ENCODE results near the gene EFNA2. TPM values are rescaled to one million over a fixed set of nuclear protein-coding genes. Genes with fewer than 3 reads are reported as not detected.

Gene EFNA2
- total and polyA plus RNA-seq, 5 experiments from 2014 or later, result not detected

DNA sequence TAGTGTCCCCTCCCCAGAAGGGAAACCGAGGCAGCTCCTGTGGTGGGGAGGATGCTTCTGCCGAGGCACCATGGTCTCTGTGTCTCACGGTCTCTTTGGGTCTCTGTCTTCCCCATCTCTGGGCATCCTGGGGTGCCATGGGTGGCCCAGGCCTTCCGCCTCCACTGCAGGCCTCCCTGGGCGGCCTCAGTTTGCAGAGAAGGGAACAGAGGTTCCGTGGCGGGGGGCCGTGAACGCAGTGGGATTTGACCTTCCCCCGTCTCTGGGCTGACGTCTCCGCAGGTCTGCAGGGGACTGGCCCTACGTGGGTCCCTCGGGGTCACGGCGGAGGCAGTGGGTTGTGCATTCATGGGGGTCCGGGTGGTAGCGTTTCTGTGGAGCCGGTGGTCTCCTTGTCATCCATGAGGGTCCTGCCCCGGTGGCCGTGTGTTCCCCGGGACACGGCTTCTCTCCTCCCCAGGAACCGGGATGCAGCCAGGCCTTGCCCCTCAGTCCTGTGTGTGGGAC is 4.6 kb downstream of the EFNA2 start:
- Mint-ChIP-seq H3K36me3 (no peaks in the 10 kb centered on the region), H3K4me3 (no peak overlapping the region), H3K9me3 (no peaks in the 10 kb centered on the region), H3K27ac (no peak overlapping the region), H3K4me1 (peaks cover 3 to 12% (median 8%) of the 10 kb centered on the region in 4 donors), H3K27me3 (peaks cover 3 to 54% (median 23%) of the 10 kb centered on the region in 5 donors)
- POLR2A ChIA-PET, result interaction anchor here (0.6 kb wide), 1 partner anchor 251 kb away, joined by 7 read pairs; no protein-coding TSS in a partner anchor
- no peak for ATAC-seq
- no peak for DNase-seq

DNA sequence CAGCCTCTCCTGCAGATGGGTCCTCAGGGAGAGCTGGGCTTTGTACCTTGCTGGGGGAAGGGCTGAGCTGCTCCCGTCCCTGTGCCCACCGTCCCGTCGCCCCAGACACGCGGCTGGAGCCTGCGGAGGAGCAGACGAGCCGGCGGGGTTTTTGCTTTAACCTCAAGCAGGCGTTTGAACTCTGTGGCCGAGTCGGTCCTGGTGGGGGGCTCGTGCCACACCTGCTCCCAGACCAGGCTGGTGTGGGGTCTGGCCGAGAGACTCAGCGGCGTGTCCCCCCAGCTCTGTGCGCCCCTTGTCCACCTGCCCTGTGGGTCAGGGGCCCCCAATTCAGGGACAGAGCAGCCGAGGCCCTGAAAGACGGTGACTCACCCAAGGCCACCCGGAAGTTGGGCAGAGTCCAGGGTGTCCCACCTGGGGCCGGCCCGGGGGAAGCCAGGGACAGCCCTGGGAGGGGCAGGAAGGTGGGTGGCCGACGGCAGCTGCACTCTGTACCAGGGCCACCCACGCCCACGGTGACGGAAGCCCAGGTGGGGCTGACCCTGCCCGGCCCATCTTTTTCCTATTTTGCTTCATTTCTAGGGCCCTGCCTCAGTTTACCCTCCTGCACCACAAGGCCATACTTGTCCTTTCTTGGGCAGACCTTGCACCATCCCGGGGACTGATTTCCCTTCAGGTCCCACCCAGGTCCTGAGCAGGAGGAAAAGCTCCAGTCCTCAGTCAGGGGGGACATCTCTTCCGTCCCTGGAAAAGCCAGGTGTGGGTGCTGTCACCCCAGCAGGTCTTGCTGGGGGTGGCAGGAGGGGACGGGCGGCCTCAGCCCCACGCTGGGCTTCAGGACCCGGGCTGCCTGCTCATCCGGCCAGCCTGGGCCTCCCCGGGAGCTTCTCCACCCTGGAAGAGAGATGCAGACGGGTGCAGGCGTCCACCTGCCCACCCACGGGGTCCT is 5.3 kb downstream of the EFNA2 start:
- ATAC-seq (no peak), DNase-seq (no peak)
- POLR2A ChIA-PET, result interaction anchor here (0.6 kb wide), 1 partner anchor 250 kb away, joined by 7 read pairs; no protein-coding TSS in a partner anchor
- H3K27me3 Mint-ChIP-seq, result peaks cover 3 to 56% (median 23%) of the 10 kb centered on the region in 5 donors
- no peak overlapping the region for H3K4me3 Mint-ChIP-seq
- H3K4me1 Mint-ChIP-seq, result peaks cover 4 to 12% (median 9%) of the 10 kb centered on the region in 4 donors
- no peaks in the 10 kb centered on the region for H3K36me3 Mint-ChIP-seq
- H3K27ac Mint-ChIP-seq, result no peak overlapping the region
- H3K9me3 Mint-ChIP-seq, result no peaks in the 10 kb centered on the region

- Mint-ChIP-seq H3K9me3 (no peaks in the 10 kb centered on the region), H3K4me1 (peaks cover 2 to 9% (median 4%) of the 10 kb centered on the region in 4 donors), H3K27ac (no peak overlapping the region), H3K36me3 (no peaks in the 10 kb centered on the region), H3K4me3 (no peak overlapping the region), H3K27me3 (peaks cover 3 to 56% (median 19%) of the 10 kb centered on the region in 5 donors)
- POLR2A ChIA-PET, result no interaction called here
- ATAC-seq (no peak), DNase-seq (no peak)
These were observed 6.2 kb downstream of the EFNA2 start for GRCh38 chr19:1291761-1292418.

- Mint-ChIP-seq H3K9me3 (no peaks in the 10 kb centered on the region), H3K27me3 (peaks cover 3 to 55% (median 19%) of the 10 kb centered on the region in 5 donors), H3K36me3 (no peaks in the 10 kb centered on the region), H3K4me1 (peaks cover 2 to 9% (median 4%) of the 10 kb centered on the region in 4 donors), H3K4me3 (peak overlapping the region in 1 of 10 donors; percentile 39), H3K27ac (no peak overlapping the region)
- DNase-seq (no peak), ATAC-seq (no peak)
- POLR2A ChIA-PET, result no interaction called here
These were observed 6.9 kb downstream of the EFNA2 start for GRCh38 chr19:1292419-1293151.

DNA sequence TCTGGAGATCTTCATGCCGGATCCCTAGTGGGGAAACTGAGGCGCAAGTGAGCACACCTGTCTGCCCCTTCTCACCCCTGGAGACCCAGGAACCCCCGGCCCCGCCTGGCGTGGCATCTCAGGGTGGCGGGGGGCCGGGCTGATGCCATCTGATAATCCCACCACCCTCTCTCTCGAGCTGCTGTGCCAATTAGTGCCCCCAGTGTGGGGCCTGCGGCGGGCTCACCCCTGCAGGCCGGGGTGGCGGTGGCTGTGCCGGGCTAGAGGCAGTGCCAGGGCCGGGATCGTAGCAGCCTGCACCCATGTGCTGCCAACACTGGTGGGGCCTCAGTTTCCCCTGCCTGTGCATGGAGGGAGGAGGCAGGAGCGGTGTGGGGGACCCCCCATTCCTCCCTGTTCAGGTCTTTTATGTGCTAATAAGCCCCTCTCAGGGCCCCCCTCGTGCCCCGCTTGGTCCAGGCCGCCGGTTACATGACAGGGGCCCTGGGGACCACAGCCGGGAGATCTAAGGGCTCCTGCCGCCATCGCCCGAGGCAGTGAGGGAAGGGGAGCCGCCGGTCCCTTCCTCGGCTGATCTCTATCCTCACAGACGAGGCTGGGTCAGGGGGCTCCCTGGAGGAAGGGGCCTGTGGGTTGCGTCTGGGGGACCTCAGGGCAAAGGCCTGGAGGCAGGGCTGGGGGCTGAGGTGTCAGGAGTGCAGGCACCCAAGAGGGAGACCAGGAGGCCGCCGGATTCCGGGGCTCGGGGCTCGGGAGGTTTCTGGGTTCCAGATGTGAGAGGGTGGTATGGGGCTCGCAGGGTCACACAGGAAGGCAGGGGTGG is 8.3 kb downstream of the EFNA2 start:
- Mint-ChIP-seq H3K4me3 (peak overlapping the region in 2 of 10 donors; percentile 43 to 48), H3K27ac (peak overlapping the region in 1 of 10 donors; percentile 24), H3K9me3 (no peaks in the 10 kb centered on the region), H3K36me3 (no peaks in the 10 kb centered on the region), H3K4me1 (peaks cover 2 to 9% (median 4%) of the 10 kb centered on the region in 4 donors), H3K27me3 (peaks cover 3 to 47% (median 15%) of the 10 kb centered on the region in 5 donors)
- DNase-seq (no peak), ATAC-seq (no peak)
- POLR2A ChIA-PET, result no interaction called here

- no peaks in the 10 kb centered on the region for H3K36me3 Mint-ChIP-seq
- no peak for DNase-seq
- H3K4me3 Mint-ChIP-seq, result peak overlapping the region in 3 of 10 donors; percentile 18 to 48 (median 43)
- H3K4me1 Mint-ChIP-seq, result peaks cover 2 to 9% (median 4%) of the 10 kb centered on the region in 4 donors
- peak overlapping the region in 1 of 10 donors; percentile 59 for H3K27ac Mint-ChIP-seq
- no peak for ATAC-seq
- H3K27me3 Mint-ChIP-seq, result peaks cover 3 to 42% (median 15%) of the 10 kb centered on the region in 5 donors
- H3K9me3 Mint-ChIP-seq, result no peaks in the 10 kb centered on the region
- POLR2A ChIA-PET, result no interaction called here
These were observed 9.0 kb downstream of the EFNA2 start for GRCh38 chr19:1294688-1295087.

GRCh38 chr19:1295169-1296012 is 9.7 kb downstream of the EFNA2 start:
- H3K4me1 Mint-ChIP-seq, result peaks cover 2 to 9% (median 4%) of the 10 kb centered on the region in 4 donors
- H3K27me3 Mint-ChIP-seq, result peaks cover 3 to 36% (median 15%) of the 10 kb centered on the region in 5 donors
- ATAC-seq (peak; percentile 67 to 73), DNase-seq (peak in 6 of 10 donors; percentile 33 to 65 (median 47))
- H3K36me3 Mint-ChIP-seq, result no peaks in the 10 kb centered on the region
- POLR2A ChIA-PET, result no interaction called here
- peak overlapping the region in 1 of 10 donors; percentile 59 for H3K27ac Mint-ChIP-seq
- H3K4me3 Mint-ChIP-seq, result peak overlapping the region in 4 of 10 donors; percentile 27 to 48 (median 40)
- no peaks in the 10 kb centered on the region for H3K9me3 Mint-ChIP-seq

- H3K27ac Mint-ChIP-seq, result no peak overlapping the region
- H3K4me3 Mint-ChIP-seq, result no peak overlapping the region
- H3K9me3 Mint-ChIP-seq, result no peaks in the 10 kb centered on the region
- no peaks in the 10 kb centered on the region for H3K36me3 Mint-ChIP-seq
- DNase-seq (no peak), ATAC-seq (peak in 1 of 2 donors; percentile 25)
- peaks cover 3 to 36% (median 15%) of the 10 kb centered on the region in 5 donors for H3K27me3 Mint-ChIP-seq
- POLR2A ChIA-PET, result no interaction called here
- peaks cover 2 to 9% (median 4%) of the 10 kb centered on the region in 4 donors for H3K4me1 Mint-ChIP-seq
These were observed 10.4 kb downstream of the EFNA2 start for GRCh38 chr19:1296078-1296477.

DNA sequence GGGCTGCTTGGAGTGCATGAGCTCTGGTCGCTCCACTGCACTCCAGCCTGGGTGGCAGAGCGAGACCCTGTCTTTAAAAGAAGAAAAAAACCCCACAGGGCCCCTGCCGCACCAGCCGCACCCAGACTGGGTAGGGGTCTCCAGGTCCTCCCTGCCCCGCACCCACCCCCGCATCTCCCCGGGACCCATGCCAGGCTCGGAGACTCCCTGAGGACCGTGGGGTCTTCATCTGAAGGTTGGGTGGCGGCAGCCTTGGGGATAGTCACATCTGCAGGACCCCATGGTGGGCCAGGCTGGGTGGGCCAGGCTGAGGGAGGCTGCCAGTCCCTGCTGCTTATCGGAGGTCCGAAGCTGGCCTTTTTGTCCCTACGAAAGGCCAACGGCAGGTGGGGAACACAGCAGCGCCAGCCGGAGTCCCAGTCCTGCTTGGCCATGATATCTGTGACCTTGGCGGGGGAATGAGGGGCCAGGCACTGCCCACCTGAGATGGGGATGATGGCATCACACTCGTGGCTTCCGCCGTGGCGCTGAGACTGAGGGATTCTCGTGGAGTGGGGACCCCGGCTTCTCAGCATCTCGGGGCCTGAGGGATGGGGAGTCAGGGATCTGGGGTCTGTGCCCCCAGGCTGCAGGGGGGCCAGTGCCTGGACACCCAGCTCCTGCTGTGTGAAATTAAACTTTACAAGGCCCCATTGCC is 11.1 kb downstream of the EFNA2 start:
- no peak for ATAC-seq
- POLR2A ChIA-PET, result no interaction called here
- H3K9me3 Mint-ChIP-seq, result no peaks in the 10 kb centered on the region
- no peaks in the 10 kb centered on the region for H3K36me3 Mint-ChIP-seq
- H3K4me1 Mint-ChIP-seq, result peaks cover 2 to 9% (median 4%) of the 10 kb centered on the region in 4 donors
- H3K4me3 Mint-ChIP-seq, result peak overlapping the region in 1 of 10 donors; percentile 39
- H3K27me3 Mint-ChIP-seq, result peaks cover 3 to 35% (median 15%) of the 10 kb centered on the region in 5 donors
- H3K27ac Mint-ChIP-seq, result peak overlapping the region in 1 of 10 donors; percentile 17
- no peak for DNase-seq

- no peaks in the 10 kb centered on the region for H3K9me3 Mint-ChIP-seq
- peaks cover 0 to 24% (median 9%) of the 10 kb centered on the region in 5 donors for H3K27me3 Mint-ChIP-seq
- H3K4me3 Mint-ChIP-seq, result no peak overlapping the region
- H3K4me1 Mint-ChIP-seq, result peaks cover 0 to 7% (median 1%) of the 10 kb centered on the region in 4 donors
- no peak for ATAC-seq
- H3K27ac Mint-ChIP-seq, result no peak overlapping the region
- no peak for DNase-seq
- POLR2A ChIA-PET, result no interaction called here
- no peaks in the 10 kb centered on the region for H3K36me3 Mint-ChIP-seq
These were observed 12.6 kb downstream of the EFNA2 start for GRCh38 chr19:1298235-1298634.
